MM.1S (cell line): ENCODE results near the gene CSTF2T.

Experiments
- DNase-seq: peaks from one replicate; pipeline ENCODE4 v3.0.0-alpha.2; 2015
- H2AFZ ChIP-seq: fragments of 300-600 bp; sonication (generic); 2 replicates; pipeline ENCODE4 v1.6.0; 2016; ENCODE audit warnings: antibody characterized with exemption, low read length
- H3F3A ChIP-seq: fragments of 300-600 bp; sonication (generic); 2 replicates; pipeline ENCODE4 v1.6.1; 2016; ENCODE audit warnings: mild to moderate bottlenecking, antibody characterized with exemption, low read length, moderate library complexity, mixed read lengths; ENCODE audit not compliant: insufficient read depth
- H3K27ac ChIP-seq: fragments of 300-600 bp; sonication (generic); 2 replicates; pipeline ENCODE4 v1.5.1; 2016; ENCODE audit warnings: mild to moderate bottlenecking, low read length
- H3K27me3 ChIP-seq: fragments of 300-600 bp; sonication (generic); replicated peaks from 2 replicates; pipeline ENCODE4 v1.6.0; 2016; ENCODE audit warnings: low read length; ENCODE audit not compliant: insufficient read depth
- H3K36me3 ChIP-seq: fragments of 300-600 bp; sonication (generic); replicated peaks from 2 replicates; pipeline ENCODE4 v1.6.1; 2016; ENCODE audit warnings: mild to moderate bottlenecking, low read length, mixed read lengths; ENCODE audit not compliant: insufficient read depth
- H3K4me1 ChIP-seq: fragments of 300-600 bp; sonication (generic); 2 replicates; pipeline ENCODE4 v1.6.1; 2016; ENCODE audit warnings: low read length, mixed read lengths
- H3K4me2 ChIP-seq: fragments of 300-600 bp; sonication (generic); 2 replicates; pipeline ENCODE4 v1.6.0; 2016; ENCODE audit warnings: low read depth, low read length
- H3K4me3 ChIP-seq: fragments of 300-600 bp; sonication (generic); 2 replicates; pipeline ENCODE4 v1.5.1; 2016; ENCODE audit warnings: low read length, mixed read lengths
- H3K79me2 ChIP-seq: fragments of 300-600 bp; sonication (generic); 2 replicates; pipeline ENCODE4 v1.6.1; 2016; ENCODE audit warnings: mixed run types, low read length, mixed read lengths
- H3K9ac ChIP-seq: fragments of 300-600 bp; sonication (generic); 2 replicates; pipeline ENCODE4 v1.6.1; 2016; ENCODE audit warnings: low read length, mixed read lengths
- H3K9me2 ChIP-seq: fragments of 300-600 bp; sonication (generic); replicated peaks from 2 replicates; pipeline ENCODE4 v1.6.1; 2016; ENCODE audit warnings: mild to moderate bottlenecking, low read length, mixed read lengths; ENCODE audit not compliant: insufficient read depth
- H3K9me3 ChIP-seq: fragments of 300-600 bp; sonication (generic); replicated peaks from 2 replicates; pipeline ENCODE4 v1.6.1; 2016; ENCODE audit warnings: mild to moderate bottlenecking, low read length, mixed read lengths; ENCODE audit not compliant: insufficient read depth
- H4K20me1 ChIP-seq: fragments of 300-600 bp; sonication (generic); 2 replicates; pipeline ENCODE4 v1.6.1; 2016; ENCODE audit warnings: mild to moderate bottlenecking, low read length, moderate library complexity, mixed read lengths; ENCODE audit not compliant: insufficient read depth
- EZH2 ChIP-seq: fragments of 300-600 bp; sonication (generic); optimal IDR thresholded peaks from 2 replicates; pipeline ENCODE3; 2017; ENCODE audit warnings: low read depth, mild to moderate bottlenecking, antibody characterized with exemption, low read length, mixed read lengths
- EZH2phosphoT487 ChIP-seq: fragments of 300-600 bp; sonication (generic); IDR thresholded peaks from 2 replicates; pipeline ENCODE4 v1.6.1; 2018; ENCODE audit warnings: antibody characterized with exemption, low read length
- TF ChIP-seq, protein P1 (sequence below): fragments of 300-600 bp; sonication (generic); IDR thresholded peaks from 2 replicates; pipeline ENCODE4 v1.5.1; 2016; ENCODE audit warnings: antibody characterized with exemption, low read length, mixed read lengths

The CSTF2T gene

GRCh38 chr10:51675088-51675487 lies 24.3 kb downstream of the CSTF2T start:
- Histone ChIP-seq H3K4me3 (no peak overlapping the region), H3K27ac (no peak overlapping the region), H3F3A (no peaks in the 10 kb centered on the region), H3K4me2 (no peak overlapping the region), H3K4me1 (no peaks in the 10 kb centered on the region), H3K79me2 (no peaks in the 10 kb centered on the region), H3K27me3 (no peaks in the 10 kb centered on the region), H3K9ac (no peak overlapping the region), H2AFZ (no peak overlapping the region), H3K36me3 (no peaks in the 10 kb centered on the region), H3K9me2 (no peaks in the 10 kb centered on the region), H4K20me1 (no peaks in the 10 kb centered on the region), H3K9me3 (no peaks in the 10 kb centered on the region)
- TF ChIP-seq EZH2phosphoT487 (no peak), EZH2 (no peak)
- TF ChIP-seq, protein P1, sequence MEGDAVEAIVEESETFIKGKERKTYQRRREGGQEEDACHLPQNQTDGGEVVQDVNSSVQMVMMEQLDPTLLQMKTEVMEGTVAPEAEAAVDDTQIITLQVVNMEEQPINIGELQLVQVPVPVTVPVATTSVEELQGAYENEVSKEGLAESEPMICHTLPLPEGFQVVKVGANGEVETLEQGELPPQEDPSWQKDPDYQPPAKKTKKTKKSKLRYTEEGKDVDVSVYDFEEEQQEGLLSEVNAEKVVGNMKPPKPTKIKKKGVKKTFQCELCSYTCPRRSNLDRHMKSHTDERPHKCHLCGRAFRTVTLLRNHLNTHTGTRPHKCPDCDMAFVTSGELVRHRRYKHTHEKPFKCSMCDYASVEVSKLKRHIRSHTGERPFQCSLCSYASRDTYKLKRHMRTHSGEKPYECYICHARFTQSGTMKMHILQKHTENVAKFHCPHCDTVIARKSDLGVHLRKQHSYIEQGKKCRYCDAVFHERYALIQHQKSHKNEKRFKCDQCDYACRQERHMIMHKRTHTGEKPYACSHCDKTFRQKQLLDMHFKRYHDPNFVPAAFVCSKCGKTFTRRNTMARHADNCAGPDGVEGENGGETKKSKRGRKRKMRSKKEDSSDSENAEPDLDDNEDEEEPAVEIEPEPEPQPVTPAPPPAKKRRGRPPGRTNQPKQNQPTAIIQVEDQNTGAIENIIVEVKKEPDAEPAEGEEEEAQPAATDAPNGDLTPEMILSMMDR, result no peak
- no peak for DNase-seq

GRCh38 chr10:51672039-51672535 lies 27.3 kb downstream of the CSTF2T start:
- Histone ChIP-seq H3K4me1 (no peaks in the 10 kb centered on the region), H3K79me2 (no peaks in the 10 kb centered on the region), H3F3A (no peaks in the 10 kb centered on the region), H2AFZ (no peak overlapping the region), H3K36me3 (no peaks in the 10 kb centered on the region), H3K9me2 (no peaks in the 10 kb centered on the region), H3K4me2 (no peak overlapping the region), H4K20me1 (no peaks in the 10 kb centered on the region), H3K9ac (no peak overlapping the region), H3K9me3 (no peaks in the 10 kb centered on the region), H3K27ac (no peak overlapping the region), H3K4me3 (no peak overlapping the region), H3K27me3 (no peaks in the 10 kb centered on the region)
- TF ChIP-seq EZH2phosphoT487 (no peak), EZH2 (no peak)
- TF ChIP-seq, protein P1, result no peak
- no peak for DNase-seq

GRCh38 chr10:51669041-51669440 lies 30.4 kb downstream of the CSTF2T start:
- no peak overlapping the region for H3K27ac ChIP-seq
- no peaks in the 10 kb centered on the region for H3K4me1 ChIP-seq
- H3F3A ChIP-seq, result no peaks in the 10 kb centered on the region
- no peaks in the 10 kb centered on the region for H3K36me3 ChIP-seq
- H3K4me3 ChIP-seq, result no peak overlapping the region
- H3K9me3 ChIP-seq, result no peaks in the 10 kb centered on the region
- H3K27me3 ChIP-seq, result no peaks in the 10 kb centered on the region
- no peaks in the 10 kb centered on the region for H3K9me2 ChIP-seq
- no peaks in the 10 kb centered on the region for H3K79me2 ChIP-seq
- H3K4me2 ChIP-seq, result no peak overlapping the region
- no peak overlapping the region for H2AFZ ChIP-seq
- H3K9ac ChIP-seq, result no peak overlapping the region
- TF ChIP-seq EZH2 (no peak), EZH2phosphoT487 (no peak)
- TF ChIP-seq, protein P1, result no peak
- DNase-seq, result no peak
- H4K20me1 ChIP-seq, result no peaks in the 10 kb centered on the region
